DMS 273 treated with DMSO at 0.1 percent for 48 hours (cell line): ENCODE measurements around the gene E2F4.

Experiments used
- DNase-seq: peaks from one replicate; lab custom pipeline; 2025; lab: John Stamatoyannopoulos, UW

The E2F4 gene

GRCh38 chr16:67157892-67158635, 33.9 kb upstream of the E2F4 start:
- DNase-seq = peak; percentile 22

GRCh38 chr16:67158637-67159600, 33.0 kb upstream of the E2F4 start:
- DNase-seq = no peak

GRCh38 chr16:67161595-67162058, 30.3 kb upstream of the E2F4 start:
- no peak for DNase-seq

GRCh38 chr16:67162506-67163163, 29.3 kb upstream of the E2F4 start:
- DNase-seq = no peak

GRCh38 chr16:67163164-67163998, 28.6 kb upstream of the E2F4 start:
- DNase-seq = no peak

- no peak for DNase-seq
These were observed 27.9 kb upstream of the E2F4 start for GRCh38 chr16:67163999-67164558.

- no peak for DNase-seq
These were observed 27.3 kb upstream of the E2F4 start, which contains the start of gene HSF4 for GRCh38 chr16:67164599-67165061. Gene HSF4, plus strand, starts transcription at chr16:67164745. Its CDS starts 67 bp downstream, at chr16:67164812.

- no peak for DNase-seq
These were observed 26.6 kb upstream of the E2F4 start for GRCh38 chr16:67165121-67166078.

- no peak for DNase-seq
These were observed 25.8 kb upstream of the E2F4 start for GRCh38 chr16:67166110-67166547.

- DNase-seq = no peak
These were observed 25.3 kb upstream of the E2F4 start for GRCh38 chr16:67166598-67167168.

- DNase-seq = no peak
These were observed 24.4 kb upstream of the E2F4 start for GRCh38 chr16:67167588-67167987.

- no peak for DNase-seq
These were observed 22.9 kb upstream of the E2F4 start for GRCh38 chr16:67169011-67169451.

- DNase-seq = no peak
These were observed 22.2 kb upstream of the E2F4 start for GRCh38 chr16:67169642-67170167.

GRCh38 chr16:67170168-67170948, 21.6 kb upstream of the E2F4 start, which contains the start of gene NOL3:
Gene NOL3, plus strand, starts transcription at chr16:67170538.
- DNase-seq = peak; percentile 80

- DNase-seq = no peak
These were observed 20.9 kb upstream of the E2F4 start for GRCh38 chr16:67170949-67171649.

- DNase-seq = no peak
These were observed 18.6 kb upstream of the E2F4 start for GRCh38 chr16:67173323-67173722.
